HFF-Myc (cell line): ENCODE results near the gene A4GALT.

Experiments
- DNase-seq: peaks from one replicate; pipeline ENCODE4 v3.0.0-alpha.2; 2011; ENCODE audit warnings: low read depth; ENCODE audit errors: extremely low read depth
- H3K4me3 ChIP-seq: replicated peaks from 2 replicates; pipeline ENCODE4 v1.5.1; 2011; ENCODE audit warnings: low read depth, mild to moderate bottlenecking, control low read depth, low read length
- CTCF ChIP-seq: IDR thresholded peaks from 2 replicates; pipeline ENCODE4 v1.5.1; 2012; ENCODE audit warnings: mild to moderate bottlenecking, low read depth, low read length, control low read depth; ENCODE audit errors: missing control alignments

The A4GALT gene

GRCh38 chr22:42648017-42648367 is 72.7 kb downstream of the A4GALT start:
- no peak for TF ChIP-seq CTCF
- H3K4me3 ChIP-seq = peak overlapping the region; percentile 82
- no peak for DNase-seq

GRCh38 chr22:42646569-42647525 is 73.8 kb downstream of the A4GALT start:
- no peak for TF ChIP-seq CTCF

GRCh38 chr22:42645938-42646568 is 74.6 kb downstream of the A4GALT start:
- 0 out of 2 replicates have a peak overlapping the region, but pooled peaks have one; percentile 3 for H3K4me3 ChIP-seq
- no peak for TF ChIP-seq CTCF
- DNase-seq = no peak

More at GRCh38 chr22:42646569-42647525, 73.8 kb downstream of the A4GALT start:
- 0 out of 2 replicates have a peak overlapping the region, but pooled peaks have one; percentile 3 for H3K4me3 ChIP-seq
- DNase-seq = no peak

GRCh38 chr22:42645341-42645937 is 75.2 kb downstream of the A4GALT start:
- no peak for TF ChIP-seq CTCF
- no peak for DNase-seq
- H3K4me3 ChIP-seq = no peak overlapping the region

- DNase-seq = no peak
- TF ChIP-seq CTCF = no peak
- no peak overlapping the region for H3K4me3 ChIP-seq
Observed at GRCh38 chr22:42644422-42645340, 76.0 kb downstream of the A4GALT start.
